Endothelial cell (in vitro differentiated cells): ENCODE data around the gene C1GALT1C1L. TPM values are rescaled to one million over a fixed set of nuclear protein-coding genes. Genes with fewer than 3 reads are reported as not detected.

Experiments used
- DNase-seq: peaks from one replicate; pipeline ENCODE4 v3.0.0; 2021; ENCODE audit warnings: low spot score
- H3K27ac Mint-ChIP-seq: one replicate; pipeline ENCODE4 v1.8.0; 2021; ENCODE audit warnings: mixed read lengths, inconsistent platforms; ENCODE audit not compliant: unreplicated experiment
- H3K27me3 Mint-ChIP-seq: one replicate; pipeline ENCODE4 v1.8.0; 2021; ENCODE audit warnings: mild to moderate bottlenecking, moderate library complexity, mixed read lengths, inconsistent platforms; ENCODE audit not compliant: unreplicated experiment
- H3K36me3 Mint-ChIP-seq: one replicate; pipeline ENCODE4 v1.8.0; 2021; ENCODE audit warnings: mild to moderate bottlenecking, low read depth, mixed read lengths, inconsistent platforms; ENCODE audit not compliant: unreplicated experiment
- H3K4me1 Mint-ChIP-seq: one replicate; pipeline ENCODE4 v1.8.0; 2021; ENCODE audit warnings: mild to moderate bottlenecking, mixed read lengths, inconsistent platforms; ENCODE audit not compliant: unreplicated experiment
- H3K4me3 Mint-ChIP-seq: one replicate; pipeline ENCODE4 v1.8.0; 2021; ENCODE audit warnings: mild to moderate bottlenecking, mixed read lengths, inconsistent platforms; ENCODE audit not compliant: unreplicated experiment
- H3K9me3 Mint-ChIP-seq: one replicate; pipeline ENCODE4 v1.8.0; 2021; ENCODE audit warnings: mixed read lengths, inconsistent platforms; ENCODE audit not compliant: unreplicated experiment
- CTCF ChIP-seq: fragments of 200-600 bp; sonication (generic); IDR thresholded peaks from one replicate; pipeline ENCODE4 v1.5.0; 2021; ENCODE audit warnings: antibody characterized with exemption; ENCODE audit not compliant: unreplicated experiment
- total RNA-seq: library from RNA; stranded (reverse); fragmentation: NEBNext Ultra II Directional; extraction: Animal tissue kit (Norgen Biotek cat#: 25700); gene quantifications from one replicate; pipeline ENCODE4 v1.2.1, GENCODE V29; 2021; ENCODE audit not compliant: unreplicated experiment

The C1GALT1C1L gene
- total RNA-seq, 1 donor from 2014 or later, result 0.31 TPM

- no peaks in the 10 kb centered on the region for H3K36me3 Mint-ChIP-seq
- H3K4me1 Mint-ChIP-seq, result no peaks in the 10 kb centered on the region
- H3K4me3 Mint-ChIP-seq, result no peak overlapping the region
- DNase-seq, result no peak
- no peaks in the 10 kb centered on the region for H3K9me3 Mint-ChIP-seq
- TF ChIP-seq CTCF, result no peak
- H3K27ac Mint-ChIP-seq, result no peak overlapping the region
- H3K27me3 Mint-ChIP-seq, result no peaks in the 10 kb centered on the region
These were observed 19.0 kb downstream of the C1GALT1C1L start for GRCh38 chr2:43657241-43657640.

GRCh38 chr2:43653506-43653905 lies 22.7 kb downstream of the C1GALT1C1L start:
- Mint-ChIP-seq H3K4me3 (no peak overlapping the region), H3K4me1 (no peaks in the 10 kb centered on the region), H3K36me3 (no peaks in the 10 kb centered on the region), H3K27me3 (no peaks in the 10 kb centered on the region), H3K9me3 (no peaks in the 10 kb centered on the region), H3K27ac (no peak overlapping the region)
- DNase-seq, result no peak
- no peak for TF ChIP-seq CTCF

GRCh38 chr2:43648994-43649701 lies 27.1 kb downstream of the C1GALT1C1L start:
- H3K36me3 Mint-ChIP-seq, result no peaks in the 10 kb centered on the region
- no peak for DNase-seq
- no peaks in the 10 kb centered on the region for H3K27me3 Mint-ChIP-seq
- H3K9me3 Mint-ChIP-seq, result no peaks in the 10 kb centered on the region
- H3K27ac Mint-ChIP-seq, result no peak overlapping the region
- TF ChIP-seq CTCF, result no peak
- no peak overlapping the region for H3K4me3 Mint-ChIP-seq
- no peaks in the 10 kb centered on the region for H3K4me1 Mint-ChIP-seq

GRCh38 chr2:43643680-43644079 lies 32.5 kb downstream of the C1GALT1C1L start:
- no peak overlapping the region for H3K4me3 Mint-ChIP-seq
- H3K9me3 Mint-ChIP-seq, result no peaks in the 10 kb centered on the region
- no peaks in the 10 kb centered on the region for H3K36me3 Mint-ChIP-seq
- no peaks in the 10 kb centered on the region for H3K4me1 Mint-ChIP-seq
- H3K27me3 Mint-ChIP-seq, result no peaks in the 10 kb centered on the region
- TF ChIP-seq CTCF, result no peak
- H3K27ac Mint-ChIP-seq, result no peak overlapping the region
- DNase-seq, result no peak

GRCh38 chr2:43642363-43642762 lies 33.9 kb downstream of the C1GALT1C1L start:
- DNase-seq, result no peak
- Mint-ChIP-seq H3K4me1 (peaks cover 4% of the 10 kb centered on the region), H3K4me3 (no peak overlapping the region), H3K9me3 (no peaks in the 10 kb centered on the region), H3K36me3 (no peaks in the 10 kb centered on the region), H3K27me3 (peaks cover 5% of the 10 kb centered on the region), H3K27ac (no peak overlapping the region)
- TF ChIP-seq CTCF, result no peak
